HG02840 (cell line): ENCODE measurements around the gene TMEM235.

Experiments used
- ATAC-seq: cut with Tn5 transposase; IDR thresholded peaks from one replicate; pipeline ENCODE4 v1.9.1; 2021; ENCODE audit warnings: mild to moderate bottlenecking, moderate library complexity, moderate number of reproducible peaks; ENCODE audit not compliant: unreplicated experiment, low FRiP score

Gene TMEM235

GRCh38 chr17:78236362-78237127, 5.1 kb downstream of the TMEM235 start:
- no peak for ATAC-seq

- ATAC-seq: no peak
Observed at GRCh38 chr17:78237401-78238012, 6.1 kb downstream of the TMEM235 start.

GRCh38 chr17:78238823-78239488, 7.5 kb downstream of the TMEM235 start:
- ATAC-seq: no peak

DNA sequence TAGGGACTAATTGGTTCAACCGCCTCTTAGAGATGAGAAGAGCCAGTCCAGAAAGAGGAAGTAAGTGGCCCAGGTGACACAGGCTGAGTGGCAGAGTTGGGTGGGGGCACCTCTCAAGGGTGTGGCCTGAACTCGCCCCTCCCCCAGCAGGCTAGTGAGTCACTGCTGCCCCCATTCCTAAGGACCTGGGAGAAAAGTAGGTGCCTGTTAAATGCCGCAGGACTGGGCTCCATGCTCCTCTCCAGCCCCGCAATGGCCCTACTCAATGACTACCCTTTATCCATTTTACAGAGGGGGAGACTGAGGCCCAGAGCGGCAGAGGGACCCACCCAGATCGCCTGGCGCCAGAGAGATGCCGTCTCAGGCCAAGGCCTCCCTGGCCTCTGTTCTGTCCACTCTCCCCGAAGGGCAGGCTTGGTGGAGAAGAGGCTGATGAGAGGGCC, 8.1 kb downstream of the TMEM235 start:
- ATAC-seq: no peak

DNA sequence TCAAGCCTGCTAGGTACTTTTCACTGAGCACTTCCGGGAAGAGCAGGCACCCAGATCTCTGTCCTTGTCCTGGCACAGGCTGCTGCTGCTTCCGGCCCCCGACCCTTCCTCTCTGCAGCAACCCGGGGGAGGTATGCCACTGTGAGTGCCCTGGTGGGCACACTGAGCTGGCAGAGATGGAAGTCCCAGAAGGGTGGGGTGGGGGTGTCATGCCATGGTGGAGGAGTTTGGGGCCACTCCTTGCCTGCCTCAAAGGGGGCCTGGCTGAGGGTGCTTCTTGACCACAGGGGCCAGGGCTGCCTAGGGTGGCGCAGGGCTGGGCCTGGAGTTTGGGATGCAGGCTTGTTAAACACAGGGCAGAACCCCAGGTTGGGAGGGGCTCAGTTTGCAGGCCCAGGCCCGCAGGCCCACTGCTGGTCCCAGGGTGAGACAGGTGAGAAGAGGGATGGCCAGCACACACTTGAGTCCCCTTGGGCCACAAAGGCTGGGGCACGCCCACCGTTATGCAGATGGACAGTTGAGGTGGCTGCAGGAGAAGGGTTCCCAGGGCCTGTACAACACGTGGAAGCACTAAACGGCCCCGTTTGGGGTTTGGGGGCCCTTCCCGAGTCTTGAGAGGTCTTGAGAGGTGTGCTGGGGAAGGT, 8.7 kb downstream of the TMEM235 start:
- no peak for ATAC-seq

DNA sequence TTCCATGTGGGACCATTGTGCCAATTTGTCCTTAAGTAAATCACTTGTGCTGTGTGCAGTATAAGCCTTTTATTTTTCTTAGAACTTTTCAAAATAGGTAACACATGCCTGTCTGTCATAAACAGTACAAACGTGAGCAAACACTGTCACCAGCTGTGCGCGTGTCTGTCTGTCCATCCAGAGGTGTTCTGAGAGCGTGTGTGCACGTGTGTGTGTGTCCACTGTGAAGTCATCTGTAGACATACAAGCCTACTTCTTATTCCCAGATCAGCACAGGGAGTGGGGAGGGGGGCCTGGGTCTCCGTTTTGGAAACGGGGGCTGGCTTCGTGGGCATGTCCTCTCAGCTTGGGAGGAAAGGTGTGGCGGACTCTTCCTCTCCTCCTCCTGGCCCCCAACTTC, 9.4 kb downstream of the TMEM235 start:
- ATAC-seq: no peak

- ATAC-seq: no peak
Observed at GRCh38 chr17:78241277-78242023, 10.0 kb downstream of the TMEM235 start.

DNA sequence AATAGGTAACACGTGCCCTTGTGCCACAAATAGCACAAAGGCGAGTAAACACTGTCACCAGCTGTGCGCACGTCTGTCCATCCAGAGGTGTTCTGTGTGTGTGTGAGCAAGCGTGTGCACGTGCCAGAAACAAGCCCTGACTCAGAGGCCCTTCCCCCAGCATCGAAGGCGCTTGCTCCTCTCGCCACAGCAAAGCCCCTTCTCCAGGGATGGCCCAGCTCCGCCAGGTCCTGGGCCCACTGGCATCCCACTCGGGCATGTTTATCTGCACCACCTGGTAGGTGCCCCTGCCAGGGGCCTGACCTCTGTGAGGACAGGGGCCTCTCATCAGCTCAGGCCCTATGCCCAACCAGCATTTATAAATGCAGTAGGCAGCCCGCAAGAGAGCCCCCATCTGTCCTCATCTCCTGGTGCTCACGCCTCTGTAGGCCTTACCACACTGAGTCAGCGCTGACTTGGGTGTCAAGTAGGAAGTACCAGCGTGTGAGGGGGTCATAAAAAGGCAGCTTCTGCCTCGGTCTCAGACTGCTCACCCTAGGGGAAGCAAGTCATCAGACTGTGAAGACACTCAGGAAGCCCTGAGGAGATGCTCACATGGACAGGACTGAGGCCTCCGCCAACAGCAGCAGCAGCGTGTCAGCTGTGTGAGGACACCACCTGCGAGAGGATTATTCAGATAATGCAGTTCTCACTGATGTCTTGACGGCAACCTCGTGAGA, 10.8 kb downstream of the TMEM235 start:
- ATAC-seq: no peak

GRCh38 chr17:78247304-78247703, 15.9 kb downstream of the TMEM235 start:
- ATAC-seq: no peak

DNA sequence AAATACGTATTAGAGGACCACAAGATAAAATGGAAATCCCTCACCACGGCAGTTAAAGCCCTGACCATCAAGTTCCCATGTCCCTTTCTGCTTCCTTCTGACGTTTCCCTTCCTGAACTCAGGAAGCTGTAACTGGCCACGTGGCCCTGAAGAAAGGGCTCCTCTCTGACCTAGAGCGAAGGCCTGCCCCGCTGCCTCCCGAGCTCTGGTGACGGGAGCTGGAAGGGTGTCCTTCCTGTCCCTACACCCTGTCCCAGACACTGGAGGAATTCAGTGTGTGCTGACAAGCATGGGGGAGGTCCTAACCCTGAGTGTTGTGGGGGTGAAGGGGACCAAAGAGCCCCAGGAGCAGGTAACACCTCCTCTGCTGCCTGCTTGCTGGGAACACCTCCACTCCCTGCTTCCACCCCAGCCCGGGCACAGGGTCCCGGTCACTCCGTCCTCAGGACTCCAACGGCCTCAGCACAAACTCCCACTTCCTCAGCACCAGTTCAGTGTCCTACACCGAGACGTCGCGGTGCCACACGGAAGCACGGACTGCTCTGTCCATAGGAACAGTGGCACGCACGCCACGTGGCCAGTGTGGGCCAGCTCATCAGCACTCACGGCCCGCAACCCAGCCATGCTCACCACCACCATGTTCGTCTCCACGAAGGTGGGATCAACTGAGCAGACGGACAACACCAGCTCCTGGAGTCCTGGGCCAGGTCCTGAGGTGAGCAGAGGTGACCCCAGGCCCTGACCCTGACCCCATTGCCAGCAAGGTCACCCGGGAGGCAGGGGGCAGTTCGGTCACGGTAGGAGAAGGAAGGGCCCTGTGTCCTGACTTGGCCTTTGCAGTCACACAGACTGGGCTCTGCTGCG, 16.9 kb downstream of the TMEM235 start:
- ATAC-seq: no peak

GRCh38 chr17:78249074-78249817, 17.8 kb downstream of the TMEM235 start:
- no peak for ATAC-seq

GRCh38 chr17:78249818-78250806, 18.7 kb downstream of the TMEM235 start:
- ATAC-seq: no peak

DNA sequence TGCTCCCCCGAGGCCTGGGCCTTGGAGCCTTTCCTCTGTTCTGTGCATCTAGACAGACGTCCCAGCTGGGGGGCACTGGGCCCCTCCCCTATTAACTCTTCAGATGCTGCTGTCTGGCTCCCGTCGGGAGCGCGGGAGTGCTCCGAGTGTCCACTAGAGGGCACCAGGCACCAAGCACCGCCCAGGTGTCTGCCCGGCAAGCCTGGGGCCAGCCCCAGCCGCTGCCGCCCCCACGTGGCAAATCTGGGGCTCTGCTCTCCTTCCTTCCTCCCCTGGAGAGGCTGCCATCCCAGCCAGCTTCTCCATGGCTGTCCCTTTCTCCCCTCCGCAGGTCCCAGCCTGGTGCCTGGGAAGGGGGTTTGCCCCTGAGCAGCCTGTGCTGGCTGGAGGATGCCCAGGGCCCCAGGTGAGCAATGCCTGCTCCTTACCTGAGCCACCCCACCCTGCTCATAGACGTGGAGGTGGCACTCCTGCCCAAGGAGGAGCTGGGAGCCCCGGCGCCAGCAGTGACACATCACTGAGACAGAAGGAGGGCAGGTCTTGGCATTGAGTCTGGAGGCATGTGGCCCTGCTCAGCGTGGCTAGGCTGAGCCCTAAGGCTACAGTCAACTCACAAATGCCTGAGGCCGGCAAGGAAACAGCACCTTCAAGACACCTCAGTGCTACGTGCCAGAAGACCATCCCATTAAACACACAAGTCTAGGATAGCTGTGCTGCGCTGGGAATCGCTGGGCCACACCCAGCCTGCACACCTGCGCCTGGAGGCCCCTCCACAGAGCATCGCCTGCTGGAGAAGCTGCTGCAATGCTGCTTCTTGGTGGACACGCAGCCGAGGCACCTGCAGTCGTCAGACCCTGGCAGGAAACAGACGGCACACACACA, 19.7 kb downstream of the TMEM235 start:
- no peak for ATAC-seq

- ATAC-seq: no peak
Observed at GRCh38 chr17:78251773-78252103, 20.3 kb downstream of the TMEM235 start.

DNA sequence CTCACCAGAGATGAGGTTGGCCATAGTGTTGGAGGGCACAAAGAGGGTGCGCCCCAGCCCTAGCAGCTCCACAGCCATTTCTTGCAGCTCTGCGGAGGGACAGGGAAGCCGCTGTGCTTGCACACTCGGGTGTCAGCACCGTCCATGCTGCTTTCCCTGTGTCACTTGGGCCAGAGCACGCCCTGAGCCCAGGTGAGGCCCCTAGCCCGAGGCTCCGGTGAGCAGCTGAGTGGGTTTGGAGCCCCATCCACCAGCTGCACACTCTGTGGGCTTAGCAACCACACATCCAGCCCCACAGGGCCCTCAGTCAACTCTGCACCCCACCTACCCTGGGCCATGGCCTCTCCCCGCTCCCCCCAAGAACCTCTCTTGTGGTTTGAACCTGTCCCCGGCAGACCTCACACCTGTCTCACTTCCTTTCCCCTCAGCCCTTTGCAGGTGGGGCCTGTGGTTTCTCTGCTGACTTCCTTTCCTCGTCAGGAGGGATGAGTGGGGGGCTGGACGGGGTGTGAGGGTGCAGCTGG, 20.7 kb downstream of the TMEM235 start:
- ATAC-seq: no peak
